Naive thymus-derived CD8-positive, alpha-beta T cell (primary cell): Measurements from ENCODE around the gene TIE1. TPM values are rescaled to one million over a fixed set of nuclear protein-coding genes. Genes with fewer than 3 reads are reported as not detected.

Experiments used
- ATAC-seq, 2 donors: fragments of 150-1000 bp; cut with Tn5 transposase in 1 of 2; sonication (Bioruptor Pico), chemical (Tn5 transposase) in 1 of 2; 1 replicate in 1 of 2; 2 replicates in 1 of 2; pipeline ENCODE4 v1.10.0; 2021; ENCODE audit warnings: mild to moderate bottlenecking in 2 of 2, moderate library complexity in 2 of 2
- POLR2A ChIA-PET: fragments of 350-600 bp; sonication (Branson Sonifier 250); formaldehyde crosslinking; loops from one replicate; lab custom pipeline; 2021; ENCODE audit warnings: antibody characterized with exemption; lab: Charles Lee
- DNase-seq, 10 donors: peaks; one replicate each; pipeline versions ENCODE4 v3.0.0 to v3.0.0-alpha.2; 2020 to 2022
- H3K27ac Mint-ChIP-seq, 10 donors: one replicate each; pipeline ENCODE4 v1.8.0; 2020 to 2022; ENCODE audit warnings: mild to moderate bottlenecking in 10 of 10, mixed read lengths in 10 of 10, moderate library complexity in 4 of 10, inconsistent platforms in 1 of 10
- H3K27me3 Mint-ChIP-seq, 5 donors: one replicate each; pipeline ENCODE4 v1.8.0; 2021 to 2022; ENCODE audit warnings: mixed read lengths in 5 of 5
- H3K36me3 Mint-ChIP-seq, 3 donors: one replicate each; pipeline ENCODE4 v1.8.0; 2020 to 2022; ENCODE audit warnings: mixed read lengths in 3 of 3, mild to moderate bottlenecking in 2 of 3, inconsistent platforms in 1 of 3
- H3K4me1 Mint-ChIP-seq, 4 donors: one replicate each; pipeline ENCODE4 v1.8.0; 2021 to 2022; ENCODE audit warnings: mixed read lengths in 4 of 4
- H3K4me3 Mint-ChIP-seq, 10 donors: one replicate each; pipeline ENCODE4 v1.8.0; 2020 to 2022; ENCODE audit warnings: mild to moderate bottlenecking in 10 of 10, mixed read lengths in 10 of 10, moderate library complexity in 6 of 10, inconsistent platforms in 1 of 10
- H3K9me3 Mint-ChIP-seq, 9 donors: one replicate each; pipeline ENCODE4 v1.8.0; 2020 to 2022; ENCODE audit warnings: mixed read lengths in 9 of 9, mild to moderate bottlenecking in 3 of 9, inconsistent platforms in 1 of 9, moderate library complexity in 1 of 9
- polyA plus RNA-seq, 3 donors: library from polyadenylated mRNA; unstranded; fragments of 300-500 nt; fragmentation: Illumina TruSeq; gene quantifications; one replicate each; pipeline ENCODE4 v1.2.3, GENCODE V29; 2021
- total RNA-seq, 8 experiments: library from RNA in 2 of 8; stranded (reverse) in 2 of 8; gene quantifications; one replicate each; pipeline ENCODE4 v1.2.3 and lab custom pipeline; 2021 to 2026

Gene TIE1
- total and polyA plus RNA-seq, 5 experiments from 2014 or later, result not detected

DNA sequence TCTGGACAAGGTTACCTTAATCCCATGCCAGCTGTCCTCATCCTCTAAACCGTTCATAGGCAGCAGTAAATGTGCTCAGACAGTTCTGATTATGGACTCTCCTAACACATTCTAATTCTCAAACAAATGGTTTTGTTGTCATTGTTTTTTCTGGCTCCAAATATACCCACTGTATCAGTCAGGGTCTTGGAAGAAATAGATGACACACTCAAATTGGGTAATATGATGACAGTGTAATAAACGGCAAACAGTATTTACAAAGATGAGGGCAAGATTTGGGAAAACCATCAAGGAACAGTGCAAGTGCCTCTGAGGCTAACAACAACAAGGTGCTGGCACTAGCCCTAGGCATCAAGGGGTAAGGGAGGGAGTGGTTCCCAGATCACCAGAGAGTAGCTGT, 53.7 kb downstream of the TIE1 start:
- POLR2A ChIA-PET, result no interaction called here
- Mint-ChIP-seq H3K27me3 (no peaks in the 10 kb centered on the region), H3K27ac (peak overlapping the region in 2 of 10 donors; percentile 46 to 53), H3K4me3 (no peak overlapping the region), H3K9me3 (no peaks in the 10 kb centered on the region), H3K36me3 (no peaks in the 10 kb centered on the region), H3K4me1 (peaks cover 12 to 22% (median 20%) of the 10 kb centered on the region in 4 donors)
- DNase-seq (no peak), ATAC-seq (no peak)

DNA sequence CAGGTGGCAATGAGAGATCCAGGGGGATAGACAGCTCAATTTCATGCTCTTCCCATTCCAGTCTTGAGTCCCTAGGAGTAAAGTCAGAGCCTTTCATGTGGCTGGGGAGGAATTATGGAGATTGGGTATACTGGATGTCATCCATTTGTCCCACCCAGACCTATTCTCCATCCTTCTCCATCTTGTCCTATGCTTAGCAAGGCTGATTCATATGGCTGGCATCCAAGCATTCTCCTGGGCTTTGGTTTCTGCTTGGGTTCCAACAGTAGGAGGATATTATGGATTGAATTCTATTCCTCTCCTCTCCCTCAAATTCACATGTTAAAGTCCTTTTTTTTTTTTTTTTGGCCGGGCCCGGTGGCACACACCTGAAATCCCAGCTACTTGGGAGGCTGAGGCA, 54.2 kb downstream of the TIE1 start:
- no peak for ATAC-seq
- Mint-ChIP-seq H3K27ac (peak overlapping the region in 3 of 10 donors; percentile 22 to 65 (median 46)), H3K4me3 (no peak overlapping the region), H3K4me1 (peaks cover 9 to 20% (median 18%) of the 10 kb centered on the region in 4 donors), H3K9me3 (no peaks in the 10 kb centered on the region), H3K36me3 (no peaks in the 10 kb centered on the region), H3K27me3 (no peaks in the 10 kb centered on the region)
- no peak for DNase-seq
- POLR2A ChIA-PET, result no interaction called here

DNA sequence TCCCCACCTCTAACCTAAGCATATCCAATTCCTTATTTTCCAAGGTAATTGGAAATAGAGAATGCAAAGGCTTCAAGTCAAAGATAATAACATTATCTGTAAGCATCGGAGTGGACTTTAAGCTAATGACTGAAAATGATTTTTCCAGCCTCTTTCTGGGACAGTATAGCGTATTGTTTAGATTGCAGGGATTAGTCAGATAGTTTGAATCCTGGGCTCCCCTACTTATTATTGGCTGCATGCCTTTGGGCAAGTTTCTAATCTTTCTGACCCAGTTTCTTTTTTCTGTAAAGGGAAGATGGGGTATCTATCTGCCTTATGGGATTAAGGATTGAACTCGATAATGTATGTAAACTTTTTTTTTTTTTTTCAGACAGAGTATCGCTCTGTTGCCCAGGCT, 56.5 kb downstream of the TIE1 start:
- Mint-ChIP-seq H3K27me3 (no peaks in the 10 kb centered on the region), H3K4me3 (peak overlapping the region in 4 of 10 donors; percentile 6 to 50 (median 34)), H3K9me3 (no peaks in the 10 kb centered on the region), H3K36me3 (peaks cover 0 to 9% (median 0%) of the 10 kb centered on the region in 3 donors), H3K27ac (no peak overlapping the region), H3K4me1 (peaks cover 11 to 26% (median 16%) of the 10 kb centered on the region in 4 donors)
- DNase-seq (no peak), ATAC-seq (no peak)
- POLR2A ChIA-PET, result interaction anchor here (0.9 kb wide), 1 partner anchor 130 kb away, joined by 3 read pairs; no protein-coding TSS in a partner anchor

DNA sequence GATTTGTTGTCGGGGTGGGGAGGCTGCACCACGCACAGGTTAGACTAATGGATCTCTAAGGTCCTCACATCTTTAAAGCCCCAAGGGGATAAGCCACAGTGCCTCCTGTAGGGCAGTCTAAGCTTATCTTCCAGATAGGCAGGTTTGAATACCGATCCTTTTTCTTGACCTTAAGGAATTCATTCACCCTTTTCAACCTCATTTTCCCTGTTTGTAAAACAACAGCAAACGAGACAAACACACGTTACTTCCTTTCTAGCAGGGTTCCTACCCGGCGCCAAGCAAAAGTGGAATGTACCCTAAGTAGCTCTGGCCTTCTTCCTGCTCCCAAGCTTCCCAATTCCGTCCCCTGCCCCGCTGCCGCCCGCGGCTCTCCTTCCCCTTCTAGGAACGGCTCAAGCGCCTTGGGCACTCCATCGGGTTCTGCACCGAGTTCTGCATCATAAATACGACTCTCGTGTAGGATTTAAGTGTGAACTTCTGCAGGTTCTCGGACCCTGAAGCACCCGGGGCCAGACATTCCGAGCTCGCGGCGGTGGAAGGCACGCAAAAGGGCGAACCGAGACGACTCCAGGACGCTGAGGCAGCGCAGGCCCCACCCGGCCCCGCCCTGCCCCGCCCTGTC, 57.5 kb downstream of the TIE1 start:
- Mint-ChIP-seq H3K4me1 (peaks cover 5 to 26% (median 16%) of the 10 kb centered on the region in 4 donors), H3K27ac (peak overlapping the region; percentile 66 to 95 (median 88)), H3K9me3 (no peaks in the 10 kb centered on the region), H3K36me3 (peaks cover 0 to 18% (median 0%) of the 10 kb centered on the region in 3 donors), H3K27me3 (no peaks in the 10 kb centered on the region), H3K4me3 (peak overlapping the region; percentile 80 to 97 (median 89))
- POLR2A ChIA-PET, result interaction anchor here (0.8 to 2.6 kb wide), 10 partner anchors 10 to 592 kb away, joined by 3 to 20 read pairs (median 3); partner anchors contain the start of genes C1orf50, CFAP57, EBNA1BP2 and ELOVL1
- DNase-seq, result peak in 3 of 10 donors; percentile 12 to 15 (median 14)
- no peak for ATAC-seq

DNA sequence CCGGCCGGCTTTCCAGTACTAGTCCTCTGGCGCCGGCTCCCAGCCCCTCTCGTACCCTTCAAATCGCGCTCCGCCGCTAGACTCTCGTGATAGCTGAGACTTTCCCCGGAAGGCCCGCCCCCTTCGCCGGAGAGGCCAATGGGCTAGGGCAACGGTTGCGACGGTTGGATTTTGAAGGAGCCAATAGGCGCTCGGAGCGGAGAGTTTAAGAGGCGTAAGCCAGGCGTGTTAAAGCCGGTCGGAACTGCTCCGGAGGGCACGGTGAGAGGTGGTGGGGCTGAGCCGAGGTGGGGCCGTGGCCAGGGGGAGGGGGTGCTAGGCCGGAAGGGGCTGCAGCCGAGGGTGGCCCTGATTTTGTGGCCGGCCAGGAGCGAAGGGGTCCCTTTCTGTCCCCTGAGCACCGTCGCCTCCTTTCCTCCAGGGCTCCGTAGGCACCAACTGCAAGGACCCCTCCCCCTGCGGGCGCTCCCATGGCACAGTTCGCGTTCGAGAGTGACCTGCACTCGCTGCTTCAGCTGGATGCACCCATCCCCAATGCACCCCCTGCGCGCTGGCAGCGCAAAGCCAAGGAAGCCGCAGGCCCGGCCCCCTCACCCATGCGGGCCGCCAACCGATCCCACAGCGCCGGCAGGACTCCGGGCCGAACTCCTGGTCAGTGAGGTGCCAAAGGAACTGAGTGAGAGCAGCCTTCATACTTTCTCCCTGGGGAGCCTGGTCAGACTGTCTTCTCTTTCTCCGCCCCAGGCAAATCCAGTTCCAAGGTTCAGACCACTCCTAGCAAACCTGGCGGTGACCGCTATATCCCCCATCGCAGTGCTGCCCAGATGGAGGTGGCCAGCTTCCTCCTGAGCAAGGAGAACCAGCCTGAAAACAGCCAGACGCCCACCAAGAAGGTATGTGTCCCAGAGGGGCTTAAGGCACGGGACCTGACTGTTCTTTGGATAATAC, 58.2 kb downstream of the TIE1 start, which contains the start of gene CDC20:
Gene CDC20, plus strand, starts transcription at position 236 of the 948 bp plus-strand sequence. Its CDS starts 235 bp downstream, at position 471.
- DNase-seq, result peak; percentile 94 to 98 (median 96)
- Mint-ChIP-seq H3K27me3 (no peaks in the 10 kb centered on the region), H3K27ac (peak within 1 kb of the TSS; percentile 66 to 95 (median 88)), H3K36me3 (peaks cover 0 to 26% (median 2%) of the 10 kb centered on the region in 3 donors), H3K9me3 (no peaks in the 10 kb centered on the region), H3K4me3 (peak within 1 kb of the TSS; percentile 80 to 97 (median 89)), H3K4me1 (peaks cover 9 to 26% (median 17%) of the 10 kb centered on the region in 4 donors)
- POLR2A ChIA-PET, result interaction anchor here (0.8 to 2.6 kb wide), 8 partner anchors 9 to 291 kb away, joined by 3 to 20 read pairs (median 4); partner anchors contain the start of genes CFAP57, EBNA1BP2, ELOVL1 and MED8
- ATAC-seq, result peak; percentile 99

DNA sequence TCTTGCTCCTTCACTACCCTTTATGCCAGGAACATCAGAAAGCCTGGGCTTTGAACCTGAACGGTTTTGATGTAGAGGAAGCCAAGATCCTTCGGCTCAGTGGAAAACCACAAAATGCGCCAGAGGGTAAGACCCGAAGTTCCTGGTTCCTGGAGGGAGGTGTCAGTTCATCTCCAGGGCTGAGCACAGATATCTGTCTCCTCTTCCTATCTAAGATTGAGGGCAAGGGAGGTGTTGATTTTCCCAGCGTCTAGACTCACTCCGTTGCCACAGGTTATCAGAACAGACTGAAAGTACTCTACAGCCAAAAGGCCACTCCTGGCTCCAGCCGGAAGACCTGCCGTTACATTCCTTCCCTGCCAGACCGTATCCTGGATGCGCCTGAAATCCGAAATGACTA, 58.9 kb downstream of the TIE1 start:
- peaks cover 9 to 26% (median 16%) of the 10 kb centered on the region in 4 donors for H3K4me1 Mint-ChIP-seq

DNA sequence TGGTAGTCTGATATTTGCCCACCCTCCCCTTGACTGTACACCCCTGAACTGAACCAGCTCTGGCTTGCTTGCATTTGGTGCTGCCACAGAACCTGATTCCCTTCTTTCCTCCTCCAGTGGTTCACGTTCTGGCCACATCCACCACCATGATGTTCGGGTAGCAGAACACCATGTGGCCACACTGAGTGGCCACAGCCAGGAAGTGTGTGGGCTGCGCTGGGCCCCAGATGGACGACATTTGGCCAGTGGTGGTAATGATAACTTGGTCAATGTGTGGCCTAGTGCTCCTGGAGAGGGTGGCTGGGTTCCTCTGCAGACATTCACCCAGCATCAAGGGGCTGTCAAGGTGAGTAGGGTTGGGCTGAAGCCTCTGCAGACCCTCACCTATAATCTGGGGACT, 59.8 kb downstream of the TIE1 start:
- Mint-ChIP-seq H3K4me3 (peak overlapping the region in 4 of 10 donors; percentile 42 to 70 (median 46)), H3K36me3 (peaks cover 0 to 41% (median 8%) of the 10 kb centered on the region in 3 donors), H3K9me3 (no peaks in the 10 kb centered on the region), H3K27ac (no peak overlapping the region), H3K27me3 (no peaks in the 10 kb centered on the region), H3K4me1 (peaks cover 15 to 33% (median 21%) of the 10 kb centered on the region in 4 donors)
- ATAC-seq, result no peak
- POLR2A ChIA-PET, result interaction anchor here (0.9 kb wide), 1 partner anchor 9 kb away, joined by 3 read pairs; no protein-coding TSS in a partner anchor
- DNase-seq, result no peak

More for the DNA sequence above, 58.9 kb downstream of the TIE1 start:
- DNase-seq, result no peak
- H3K9me3 Mint-ChIP-seq, result no peaks in the 10 kb centered on the region
- ATAC-seq, result no peak
- H3K27me3 Mint-ChIP-seq, result no peaks in the 10 kb centered on the region
- H3K36me3 Mint-ChIP-seq, result peaks cover 0 to 33% (median 8%) of the 10 kb centered on the region in 3 donors
- peak overlapping the region; percentile 49 to 97 (median 72) for H3K4me3 Mint-ChIP-seq
- POLR2A ChIA-PET, result interaction anchor here (1.4 to 2.6 kb wide), 3 partner anchors 9 to 30 kb away, joined by 3 to 20 read pairs (median 8); partner anchors contain the start of genes ELOVL1, MED8 and SZT2
- H3K27ac Mint-ChIP-seq, result peak overlapping the region in 4 of 10 donors; percentile 5 to 35 (median 22)

DNA sequence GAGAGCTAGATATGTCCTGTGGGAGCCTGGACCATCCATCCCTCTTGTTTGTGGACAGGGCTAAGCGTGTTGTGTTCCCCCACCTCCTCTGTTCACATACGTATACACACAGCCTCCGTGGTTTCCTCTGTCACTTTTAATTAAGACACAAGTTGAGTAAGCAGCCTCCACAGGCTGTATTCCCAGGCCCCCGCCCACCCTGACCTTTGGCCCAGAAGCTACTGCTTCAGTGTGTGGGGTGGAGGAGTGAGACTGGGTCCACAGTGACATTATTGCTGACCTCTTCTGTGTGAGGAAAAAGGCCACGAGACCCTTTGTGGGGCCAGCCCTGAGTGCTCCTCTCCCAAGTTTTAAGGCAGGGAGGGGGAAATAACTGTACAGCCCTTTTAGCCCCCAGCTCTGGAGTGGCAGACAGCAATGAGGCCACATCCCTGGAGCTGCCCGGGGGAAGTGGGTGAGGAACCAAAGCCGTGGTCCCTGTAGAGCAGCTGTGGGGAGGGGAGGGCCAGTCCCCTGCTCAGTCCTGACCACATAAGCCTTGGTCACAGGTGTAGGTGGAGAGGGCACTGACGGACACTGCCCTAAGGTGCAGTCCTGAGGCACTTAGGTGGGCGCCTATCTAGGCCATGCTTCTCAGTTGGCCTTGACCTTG, 62.6 kb downstream of the TIE1 start:
- DNase-seq (no peak), ATAC-seq (no peak)
- Mint-ChIP-seq H3K4me3 (no peak overlapping the region), H3K36me3 (peaks cover 0 to 45% (median 8%) of the 10 kb centered on the region in 3 donors), H3K27ac (peak overlapping the region in 5 of 10 donors; percentile 12 to 64 (median 41)), H3K4me1 (peaks cover 26 to 42% (median 32%) of the 10 kb centered on the region in 4 donors), H3K27me3 (no peaks in the 10 kb centered on the region), H3K9me3 (no peaks in the 10 kb centered on the region)
- POLR2A ChIA-PET, result no interaction called here

DNA sequence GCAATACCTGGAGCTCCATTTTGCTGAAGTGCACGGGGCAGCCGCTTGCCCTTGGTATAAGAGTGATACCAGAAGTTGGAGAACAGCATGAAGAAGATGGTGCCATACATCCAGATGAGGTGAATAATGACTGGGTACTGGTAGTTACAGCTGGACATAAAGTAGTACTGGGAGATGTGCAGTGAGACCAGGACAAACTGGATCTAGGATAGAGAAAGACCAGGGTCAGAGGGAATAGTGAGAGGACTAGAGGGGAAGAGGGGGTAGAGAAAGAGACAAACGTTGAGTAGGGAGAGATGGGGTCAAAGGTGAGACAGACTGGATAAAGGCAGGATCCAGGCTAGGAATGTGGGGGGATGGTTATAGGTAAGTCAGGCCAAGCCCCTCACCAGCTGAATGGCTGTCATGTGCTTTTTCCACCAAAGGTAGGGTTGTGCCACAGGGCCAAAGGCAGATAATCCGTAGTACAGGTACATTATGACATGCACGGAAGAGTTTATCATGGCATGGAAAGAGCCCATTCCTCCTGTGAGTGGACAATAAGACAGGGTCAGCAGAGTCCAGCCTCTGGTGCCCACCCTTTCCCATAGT, 63.2 kb downstream of the TIE1 start:
- POLR2A ChIA-PET, result no interaction called here
- Mint-ChIP-seq H3K27me3 (no peaks in the 10 kb centered on the region), H3K36me3 (peaks cover 0 to 45% (median 8%) of the 10 kb centered on the region in 3 donors)

DNA sequence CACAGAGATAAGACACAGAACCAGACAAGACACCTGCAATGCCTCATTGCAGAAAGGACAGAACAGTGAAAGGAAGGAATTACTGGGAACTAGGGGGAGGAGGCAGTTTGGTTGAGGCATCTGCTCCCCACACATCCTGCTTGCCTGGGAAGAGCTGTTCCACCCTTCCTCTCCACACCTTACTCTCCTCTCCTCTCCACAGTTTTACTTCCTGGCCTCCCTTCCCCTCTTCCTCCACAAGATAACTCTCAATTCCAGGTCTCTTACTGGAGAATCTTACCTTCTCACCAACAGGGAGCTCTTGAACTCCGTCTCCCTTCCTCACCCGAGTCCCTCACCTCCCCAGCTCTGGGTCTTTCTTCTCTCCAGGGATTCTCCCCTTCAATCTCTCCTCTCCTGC, 64.9 kb downstream of the TIE1 start:
- Mint-ChIP-seq H3K4me1 (peaks cover 29 to 44% (median 39%) of the 10 kb centered on the region in 4 donors), H3K4me3 (peak overlapping the region; percentile 33 to 97 (median 70)), H3K27me3 (no peaks in the 10 kb centered on the region), H3K27ac (peak overlapping the region; percentile 52 to 96 (median 91)), H3K9me3 (no peaks in the 10 kb centered on the region), H3K36me3 (peaks cover 0 to 45% (median 8%) of the 10 kb centered on the region in 3 donors)
- POLR2A ChIA-PET, result interaction anchor here (0.6 kb wide), 1 partner anchor 33 kb away, joined by 6 read pairs; no protein-coding TSS in a partner anchor
- ATAC-seq (no peak), DNase-seq (no peak)

More for the DNA sequence above, 63.2 kb downstream of the TIE1 start:
- peaks cover 27 to 46% (median 34%) of the 10 kb centered on the region in 4 donors for H3K4me1 Mint-ChIP-seq
- no peaks in the 10 kb centered on the region for H3K9me3 Mint-ChIP-seq
- DNase-seq (no peak), ATAC-seq (no peak)
- H3K27ac Mint-ChIP-seq, result peak overlapping the region in 5 of 10 donors; percentile 29 to 79 (median 54)
- no peak overlapping the region for H3K4me3 Mint-ChIP-seq

DNA sequence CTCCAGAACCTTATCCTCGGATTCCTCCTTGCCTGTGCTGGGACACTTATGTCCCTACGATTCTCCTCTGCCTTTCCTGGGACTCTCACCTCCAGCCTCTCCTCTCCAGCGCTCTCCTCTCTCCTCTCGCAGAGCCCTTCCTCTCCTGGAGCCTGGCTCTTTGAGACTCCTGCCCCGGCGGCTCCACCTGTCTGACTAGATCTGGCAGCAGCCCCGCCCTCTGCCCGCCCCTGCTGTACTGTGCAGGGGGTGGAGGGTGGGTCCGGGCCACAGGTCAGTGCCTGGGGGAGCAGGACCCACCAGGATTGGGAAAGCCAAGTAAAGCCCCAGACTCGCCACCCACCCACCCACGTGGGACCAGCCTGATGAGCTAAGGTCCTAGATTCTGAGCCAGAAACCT, 65.4 kb downstream of the TIE1 start:
- DNase-seq (no peak), ATAC-seq (no peak)
- peaks cover 0 to 45% (median 8%) of the 10 kb centered on the region in 3 donors for H3K36me3 Mint-ChIP-seq
- peak overlapping the region; percentile 51 to 96 (median 81) for H3K27ac Mint-ChIP-seq
- POLR2A ChIA-PET, result interaction anchor here (0.6 to 1.6 kb wide), 2 partner anchors 9 to 33 kb away, joined by 6 read pairs; no protein-coding TSS in a partner anchor
- peak overlapping the region; percentile 29 to 97 (median 88) for H3K4me3 Mint-ChIP-seq
- H3K27me3 Mint-ChIP-seq, result no peaks in the 10 kb centered on the region
- peaks cover 29 to 44% (median 42%) of the 10 kb centered on the region in 4 donors for H3K4me1 Mint-ChIP-seq
- H3K9me3 Mint-ChIP-seq, result no peaks in the 10 kb centered on the region
